ENCODE results near the gene SYMPK. TPM values are rescaled to one million over a fixed set of nuclear protein-coding genes. Genes with fewer than 3 reads are reported as not detected.
"Not testable (repeated sequence)": the region's sequence is repeated elsewhere in the genome, so short reads cannot be mapped to it uniquely, and the experiment has no call there.

SYMPK gene
- total RNA-seq, 1 donor from 2014 or later = 55.0 TPM

DNA sequence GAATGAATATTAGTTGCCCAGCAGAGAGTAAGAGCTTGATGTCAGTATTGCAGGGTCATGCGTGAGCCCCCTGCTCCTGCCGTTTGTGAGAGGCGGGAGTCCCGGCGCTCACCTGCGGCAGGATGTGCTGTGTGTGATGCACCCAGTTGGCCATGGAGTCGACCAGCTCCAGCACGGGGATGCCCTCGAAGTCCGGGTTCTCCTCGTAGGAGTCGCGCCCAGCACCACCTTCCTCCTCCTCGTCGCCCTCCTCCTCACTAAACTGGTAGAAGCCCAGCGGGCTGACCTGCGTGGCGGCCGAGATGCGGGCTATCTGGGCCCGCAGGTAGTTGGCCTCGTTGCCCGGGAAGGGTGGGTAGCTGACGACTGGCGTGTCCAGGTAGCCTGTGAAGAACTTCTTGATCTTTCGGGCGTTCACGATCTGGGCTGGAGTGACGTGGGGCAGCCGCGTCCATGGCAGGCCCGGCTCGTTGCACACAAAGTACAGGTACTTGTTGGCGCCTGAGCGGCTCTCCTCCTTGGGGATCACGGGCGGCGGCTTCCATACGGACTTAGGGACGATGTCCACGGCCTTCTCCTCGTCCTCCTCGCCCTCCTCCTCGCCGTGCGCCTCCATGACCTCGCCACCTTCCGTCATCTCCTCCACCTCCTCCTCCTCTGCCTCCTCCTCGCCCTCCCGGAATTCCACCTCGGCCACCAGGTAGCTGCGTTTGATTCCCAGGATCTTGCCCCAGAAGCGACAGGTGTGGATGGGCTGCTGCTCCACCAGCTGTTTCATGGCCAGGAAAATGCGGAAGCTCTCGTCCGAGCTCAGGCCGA, 58.6 kb downstream of the SYMPK start:
- no peak for DNase-seq (ENCODE audit: low read depth)

GRCh38 chr19:45801603-45802175, 61.3 kb downstream of the SYMPK start:
- DNase-seq (ENCODE audit: low read depth) = no peak

DNA sequence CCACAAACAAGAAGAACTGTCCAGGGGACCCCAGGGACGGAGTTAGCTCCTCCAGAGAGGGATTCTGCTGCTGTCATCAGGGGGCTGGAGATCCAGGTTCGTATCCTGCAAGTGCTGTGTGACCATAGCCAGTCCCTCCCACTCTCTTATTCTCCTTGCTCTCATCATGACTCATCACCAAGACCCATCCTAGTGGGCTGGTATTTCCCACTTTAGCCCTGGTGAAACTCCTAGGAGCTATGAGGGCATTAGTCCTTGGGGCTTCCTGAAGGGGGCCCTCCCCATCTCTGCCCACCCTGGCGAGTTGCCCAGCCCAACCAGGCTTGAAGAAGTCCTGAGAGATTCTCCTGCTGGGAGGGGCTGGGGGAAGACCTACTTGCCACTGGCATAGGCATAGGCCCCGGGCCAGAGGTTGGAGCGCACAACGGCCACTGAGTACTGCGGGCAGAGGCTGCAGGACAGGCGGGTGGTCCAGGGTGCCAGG, 62.8 kb downstream of the SYMPK start:
- DNase-seq (ENCODE audit: low read depth) = peak; percentile 83

GRCh38 chr19:45799541-45799940, 63.4 kb downstream of the SYMPK start:
- DNase-seq (ENCODE audit: low read depth) = not testable (repeated sequence)

GRCh38 chr19:45798995-45799517, 63.9 kb downstream of the SYMPK start:
- peak; percentile 79 for DNase-seq (ENCODE audit: low read depth)

- no peak for DNase-seq (ENCODE audit: low read depth)
Observed at GRCh38 chr19:45794627-45795026, 68.3 kb downstream of the SYMPK start.

GRCh38 chr19:45793876-45794275, 69.1 kb downstream of the SYMPK start:
- no peak for DNase-seq (ENCODE audit: low read depth)

GRCh38 chr19:45793178-45793564, 69.8 kb downstream of the SYMPK start:
- DNase-seq (ENCODE audit: low read depth) = no peak

DNA sequence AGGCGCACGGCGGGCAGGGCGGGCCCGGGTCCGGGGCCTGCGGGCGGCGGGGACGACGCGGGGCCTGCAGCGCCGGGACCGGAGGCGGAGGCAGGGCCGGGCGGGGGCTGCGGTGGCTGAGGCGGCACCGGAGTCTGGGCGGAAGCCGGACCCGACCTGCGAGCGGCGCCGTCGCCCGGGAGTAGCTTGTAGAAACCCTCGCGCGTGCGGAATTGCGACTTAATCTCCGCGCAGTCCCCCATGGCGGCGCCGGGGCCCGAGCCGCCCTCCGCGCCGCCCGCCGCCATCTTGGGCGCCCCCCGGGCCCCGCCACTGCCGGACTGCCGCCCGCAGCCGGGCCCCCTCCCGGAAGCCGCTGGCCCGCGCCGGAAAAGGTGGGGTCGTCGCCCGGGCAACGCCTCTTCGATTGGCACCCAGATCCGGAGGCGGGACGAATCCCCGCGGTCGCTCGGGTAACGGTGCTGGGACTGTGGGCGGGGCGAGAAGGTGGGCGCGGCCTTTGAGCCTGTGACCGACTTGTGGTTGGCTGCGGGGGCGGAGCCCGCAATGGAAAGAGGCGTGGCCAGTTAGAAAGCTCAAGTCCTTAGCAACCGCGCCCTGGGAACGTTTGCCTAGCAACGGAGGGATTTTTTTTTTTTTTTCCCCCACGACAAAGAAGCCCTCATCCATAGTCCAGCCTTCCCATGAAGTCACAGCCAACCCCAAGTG, 70.3 kb downstream of the SYMPK start, which contains the start of gene DMWD:
Gene DMWD (minus strand): TSS at position 376 of the 708 bp plus-strand sequence. CDS start 89 bp downstream, at position 287.
- peak; percentile 95 for DNase-seq (ENCODE audit: low read depth)

DNA sequence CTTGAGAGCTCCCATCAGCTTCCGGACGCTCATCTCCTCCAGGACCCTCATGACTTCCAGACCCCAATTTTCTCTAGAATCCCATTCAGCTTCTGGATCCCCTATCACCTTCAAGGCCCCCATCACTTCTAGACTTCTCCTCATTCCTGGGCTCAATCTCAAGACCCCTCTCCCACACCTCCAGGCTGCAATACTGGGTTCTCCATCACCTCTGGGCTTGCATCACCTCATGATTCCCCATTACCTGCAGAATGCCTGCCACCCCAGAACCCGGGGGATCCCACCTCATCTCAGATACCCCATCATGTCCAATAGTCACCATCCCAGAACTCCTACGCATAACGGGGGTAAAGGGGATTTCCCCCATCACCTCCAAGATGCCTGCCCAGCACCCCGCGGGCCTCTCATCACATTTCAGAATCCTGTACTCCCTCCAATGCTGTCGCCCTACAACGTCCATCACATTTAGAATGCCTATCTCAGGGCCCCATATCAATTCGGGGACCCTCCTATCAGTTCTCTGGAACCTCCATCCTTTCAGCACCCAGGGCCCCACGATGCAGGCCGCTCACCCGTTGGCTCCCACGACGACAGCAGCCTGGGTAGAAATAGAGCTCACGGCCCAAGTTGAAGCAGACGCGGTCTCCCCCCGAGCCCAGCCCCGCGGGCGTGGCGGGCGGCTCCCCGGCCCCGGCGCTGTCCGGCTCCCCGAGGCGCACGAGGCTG, 71.0 kb downstream of the SYMPK start:
- DNase-seq (ENCODE audit: low read depth) = no peak

DNA sequence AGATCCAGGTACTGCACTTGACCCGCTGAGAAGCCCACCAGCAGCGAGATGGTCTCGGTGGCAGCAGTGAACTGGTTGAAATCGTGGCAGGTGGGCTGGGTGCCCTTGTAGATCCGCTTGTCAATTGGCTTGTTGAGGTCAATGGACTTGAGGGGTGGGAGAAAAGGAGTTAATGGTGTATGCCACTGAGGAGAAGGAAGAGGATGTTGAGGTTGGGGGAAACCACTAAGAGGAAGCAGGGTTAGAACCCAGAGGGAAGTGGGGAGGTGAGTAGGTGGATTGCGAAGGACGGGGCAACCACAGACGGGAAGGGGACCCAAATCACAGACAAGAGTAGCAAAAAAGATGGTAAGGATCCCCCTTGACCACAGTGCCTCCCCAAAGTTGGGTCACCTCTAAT, 72.0 kb downstream of the SYMPK start:
- no peak for DNase-seq (ENCODE audit: low read depth)

- DNase-seq (ENCODE audit: low read depth) = no peak
Observed at GRCh38 chr19:45789035-45789786, 73.7 kb downstream of the SYMPK start.

DNA sequence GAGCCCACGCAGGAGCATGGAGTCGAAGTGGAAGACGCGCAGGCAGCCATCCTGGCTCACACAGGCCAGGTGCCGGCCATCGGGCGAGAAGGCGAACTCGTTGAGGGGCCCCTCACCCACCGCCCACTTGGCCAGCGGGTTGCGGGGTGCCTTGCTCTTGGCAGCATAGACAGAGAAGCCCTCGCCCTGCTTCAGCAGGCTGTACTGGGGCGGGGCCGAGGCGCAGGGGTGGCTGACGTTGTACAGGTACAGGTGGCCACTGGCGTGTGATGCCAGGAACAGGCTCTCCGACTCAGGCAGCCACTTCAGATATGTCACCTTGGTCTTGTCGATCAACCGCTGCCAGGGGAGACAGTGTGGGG, 76.4 kb downstream of the SYMPK start:
- DNase-seq (ENCODE audit: low read depth) = no peak

- no peak for DNase-seq (ENCODE audit: low read depth)
Observed at GRCh38 chr19:45785781-45786532, 77.0 kb downstream of the SYMPK start.

DNA sequence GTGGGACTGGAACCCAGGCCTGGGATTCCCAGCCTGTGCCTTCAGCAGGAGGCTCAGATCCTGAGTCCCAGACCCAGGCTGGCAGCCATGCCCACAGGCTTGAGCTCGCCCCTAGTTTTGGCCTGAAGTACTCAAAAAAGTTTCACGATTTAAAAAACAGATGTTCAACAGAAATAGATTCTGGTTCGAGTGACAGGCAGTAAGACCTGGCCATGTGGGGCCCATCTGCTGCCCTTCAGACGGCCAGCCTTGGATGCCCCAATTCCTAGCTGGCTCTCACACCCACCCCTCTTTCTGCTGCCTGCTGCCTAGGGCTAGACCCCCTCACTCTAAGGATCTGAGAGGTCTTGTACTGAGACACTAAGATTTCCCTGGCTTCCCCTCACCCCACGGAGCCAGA, 77.8 kb downstream of the SYMPK start:
- DNase-seq (ENCODE audit: low read depth) = no peak

GRCh38 chr19:45784096-45784495, 78.9 kb downstream of the SYMPK start:
- no peak for DNase-seq (ENCODE audit: low read depth)

- peak; percentile 73 for DNase-seq (ENCODE audit: low read depth)
Observed at GRCh38 chr19:45782820-45783785, 79.8 kb downstream of the SYMPK start.

DNA sequence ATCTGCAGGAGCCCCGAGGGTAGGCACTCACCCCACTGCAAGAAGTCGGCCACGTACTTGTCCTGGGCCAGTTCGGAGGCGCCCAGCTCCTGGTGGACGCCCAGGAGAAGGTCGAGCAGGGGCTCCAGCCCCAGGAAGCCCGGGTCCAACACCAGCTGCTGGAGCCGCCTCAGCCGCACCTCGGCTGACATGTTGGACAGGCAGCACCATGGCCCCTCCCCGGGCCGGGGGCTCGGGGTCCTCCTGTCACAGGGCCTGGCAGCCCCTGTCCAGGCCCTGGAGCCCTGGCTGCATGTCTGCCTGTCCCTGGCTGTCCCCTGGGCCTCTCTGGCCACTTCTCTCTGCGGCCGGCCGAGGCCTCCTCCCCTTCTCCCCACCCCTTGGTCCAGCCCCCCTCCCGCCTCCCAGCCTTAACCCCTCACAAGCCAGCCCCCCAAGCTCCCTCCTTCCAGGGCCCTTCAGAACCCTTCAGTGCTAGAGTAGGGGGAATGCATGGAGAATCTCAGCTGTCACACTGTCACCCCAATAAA, 80.7 kb downstream of the SYMPK start, which contains the start of gene DMPK:
Gene DMPK (minus strand): TSS at position 329 of the 530 bp plus-strand sequence. CDS start 138 bp downstream, at position 191.
- DNase-seq (ENCODE audit: low read depth) = no peak
